Erythroblast (primary cell): Measurements from ENCODE around the gene SLC6A13.

Source experiments
- GATA1 ChIP-seq: IDR thresholded peaks from 2 replicates; pipeline ENCODE4 v1.6.1; 2011; ENCODE audit warnings: low read depth, mild to moderate bottlenecking, control low read depth, low read length, moderate library complexity
- POLR2A ChIP-seq: IDR thresholded peaks from 2 replicates; pipeline ENCODE4 v1.6.1; 2011; ENCODE audit warnings: mild to moderate bottlenecking, low read length

DNA sequence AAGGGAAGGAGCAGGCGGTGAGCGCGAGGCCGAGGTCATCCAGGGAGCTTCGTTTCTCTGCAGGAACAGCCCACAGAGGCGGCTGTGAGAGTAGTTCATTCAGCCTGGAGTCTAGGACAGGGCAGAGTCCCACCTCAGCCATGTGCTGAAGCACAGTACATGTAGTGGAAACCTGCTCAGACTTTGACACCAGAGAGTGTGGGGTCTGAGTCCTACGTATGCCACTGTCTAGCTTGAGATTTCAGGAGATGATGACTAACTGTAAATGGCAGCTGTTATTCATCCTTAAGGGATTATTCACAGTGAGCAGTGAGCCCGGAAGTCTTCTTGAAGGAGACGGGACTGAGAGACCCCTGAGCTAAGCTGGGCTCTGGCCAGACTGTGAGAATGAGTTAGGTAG is 938 bp upstream of the SLC6A13 start:
- TF ChIP-seq POLR2A (no peak), GATA1 (no peak)
